Thyroid gland (tissue), 4 donors: Measurements from ENCODE around the gene HIVEP1.

Source experiments
- CTCF ChIP-seq, 6 experiments: fragments of 200-600 bp in 3 of 6; fragments of 450-650 bp in 3 of 6; sonication (generic) in 3 of 6; IDR thresholded peaks; one replicate each; pipeline ENCODE4 v1.5.1; 2016 to 2019; ENCODE audit warnings: antibody characterized with exemption in 6 of 6, mild to moderate bottlenecking in 2 of 6, inconsistent platforms in 1 of 6, moderate library complexity in 1 of 6
- POLR2A ChIP-seq, 2 donors: fragments of 450-650 bp; IDR thresholded peaks; one replicate each; pipeline ENCODE4 v1.6.1; 2017; ENCODE audit warnings: antibody characterized with exemption in 2 of 2, mild to moderate bottlenecking in 2 of 2, moderate library complexity in 1 of 2

- TF ChIP-seq POLR2A (IDR thresholded peaks at IDR 0.05) (no peak), CTCF (IDR thresholded peaks at IDR 0.05) (no peak)
Measured at GRCh38 chr6:12036766-12037165, 24.7 kb downstream of the HIVEP1 start.
